ENCODE measurements around the gene FANCC. TPM values are rescaled to one million over a fixed set of nuclear protein-coding genes. Genes with fewer than 3 reads are reported as not detected.

Gene FANCC
- total RNA-seq, 1 donor from 2014 or later: 22.9 TPM

DNA sequence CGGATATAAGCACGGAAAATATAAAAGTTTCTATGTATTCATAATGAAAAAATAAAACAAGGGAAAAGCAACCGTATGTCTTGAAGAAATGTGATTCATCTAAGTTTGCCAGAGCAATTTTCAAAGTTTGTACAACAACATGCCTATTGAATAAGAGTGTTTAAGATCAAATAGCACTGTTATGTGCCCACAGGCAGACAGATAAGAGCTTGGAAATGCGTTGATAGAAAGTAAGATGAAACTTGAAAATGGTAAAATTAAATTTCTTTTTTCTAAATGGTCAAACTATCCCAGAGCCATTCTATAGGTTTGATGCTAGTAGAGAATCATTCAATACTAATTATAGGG lies 189.4 kb downstream of the FANCC start:
- TF ChIP-seq, protein P1, sequence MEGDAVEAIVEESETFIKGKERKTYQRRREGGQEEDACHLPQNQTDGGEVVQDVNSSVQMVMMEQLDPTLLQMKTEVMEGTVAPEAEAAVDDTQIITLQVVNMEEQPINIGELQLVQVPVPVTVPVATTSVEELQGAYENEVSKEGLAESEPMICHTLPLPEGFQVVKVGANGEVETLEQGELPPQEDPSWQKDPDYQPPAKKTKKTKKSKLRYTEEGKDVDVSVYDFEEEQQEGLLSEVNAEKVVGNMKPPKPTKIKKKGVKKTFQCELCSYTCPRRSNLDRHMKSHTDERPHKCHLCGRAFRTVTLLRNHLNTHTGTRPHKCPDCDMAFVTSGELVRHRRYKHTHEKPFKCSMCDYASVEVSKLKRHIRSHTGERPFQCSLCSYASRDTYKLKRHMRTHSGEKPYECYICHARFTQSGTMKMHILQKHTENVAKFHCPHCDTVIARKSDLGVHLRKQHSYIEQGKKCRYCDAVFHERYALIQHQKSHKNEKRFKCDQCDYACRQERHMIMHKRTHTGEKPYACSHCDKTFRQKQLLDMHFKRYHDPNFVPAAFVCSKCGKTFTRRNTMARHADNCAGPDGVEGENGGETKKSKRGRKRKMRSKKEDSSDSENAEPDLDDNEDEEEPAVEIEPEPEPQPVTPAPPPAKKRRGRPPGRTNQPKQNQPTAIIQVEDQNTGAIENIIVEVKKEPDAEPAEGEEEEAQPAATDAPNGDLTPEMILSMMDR (IDR thresholded peaks at IDR 0.05; ENCODE audit: partially characterized antibody, unreplicated experiment): no peak
- H3K27ac Mint-ChIP-seq (ENCODE audit: unreplicated experiment): no peak overlapping the region
- no peak for DNase-seq
- H3K9me3 Mint-ChIP-seq (ENCODE audit: unreplicated experiment): peaks cover 3% of the 10 kb centered on the region
- no peak overlapping the region for H3K4me3 Mint-ChIP-seq (ENCODE audit: unreplicated experiment)
- no peaks in the 10 kb centered on the region for H3K36me3 Mint-ChIP-seq (ENCODE audit: unreplicated experiment)
- H3K4me1 Mint-ChIP-seq (ENCODE audit: low read depth, unreplicated experiment): peaks cover 26% of the 10 kb centered on the region
- peaks cover 4% of the 10 kb centered on the region for H3K27me3 Mint-ChIP-seq (ENCODE audit: unreplicated experiment)

- H3K9me3 Mint-ChIP-seq (ENCODE audit: unreplicated experiment): peaks cover 3% of the 10 kb centered on the region
- H3K27me3 Mint-ChIP-seq (ENCODE audit: unreplicated experiment): peaks cover 4% of the 10 kb centered on the region
- H3K27ac Mint-ChIP-seq (ENCODE audit: unreplicated experiment): no peak overlapping the region
- H3K36me3 Mint-ChIP-seq (ENCODE audit: unreplicated experiment): no peaks in the 10 kb centered on the region
- peaks cover 23% of the 10 kb centered on the region for H3K4me1 Mint-ChIP-seq (ENCODE audit: low read depth, unreplicated experiment)
- DNase-seq: peak; percentile 92
- H3K4me3 Mint-ChIP-seq (ENCODE audit: unreplicated experiment): peak overlapping the region; percentile 77
- TF ChIP-seq, protein P1 (IDR thresholded peaks at IDR 0.05; ENCODE audit: partially characterized antibody, unreplicated experiment): peak; percentile 89
These were observed 190.0 kb downstream of the FANCC start for GRCh38 chr9:95127249-95128176.

DNA sequence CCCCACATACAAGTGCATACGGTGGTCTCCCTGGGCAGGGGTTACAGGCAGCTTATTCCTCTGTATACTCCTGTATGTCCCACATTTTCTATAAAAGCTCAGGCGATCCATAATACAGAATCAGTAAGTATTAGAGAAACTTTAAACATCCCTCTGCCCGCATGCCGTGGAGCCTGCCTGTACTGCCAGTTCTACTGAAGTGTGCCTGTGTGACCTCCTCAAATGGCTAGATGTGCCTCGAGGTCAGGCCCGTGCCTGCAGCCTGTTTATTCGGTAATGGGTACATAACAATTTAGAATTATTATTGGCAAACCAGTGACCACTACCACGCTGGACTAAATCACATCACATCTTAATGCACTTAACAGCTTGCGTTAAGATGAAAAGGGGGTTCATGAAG lies 190.8 kb downstream of the FANCC start:
- Mint-ChIP-seq H3K4me1 (ENCODE audit: low read depth, unreplicated experiment) (peaks cover 23% of the 10 kb centered on the region), H3K4me3 (ENCODE audit: unreplicated experiment) (peak overlapping the region; percentile 77), H3K36me3 (ENCODE audit: unreplicated experiment) (no peaks in the 10 kb centered on the region), H3K9me3 (ENCODE audit: unreplicated experiment) (peaks cover 3% of the 10 kb centered on the region), H3K27ac (ENCODE audit: unreplicated experiment) (no peak overlapping the region), H3K27me3 (ENCODE audit: unreplicated experiment) (peaks cover 4% of the 10 kb centered on the region)
- DNase-seq: no peak
- TF ChIP-seq, protein P1 (IDR thresholded peaks at IDR 0.05; ENCODE audit: partially characterized antibody, unreplicated experiment): no peak

DNA sequence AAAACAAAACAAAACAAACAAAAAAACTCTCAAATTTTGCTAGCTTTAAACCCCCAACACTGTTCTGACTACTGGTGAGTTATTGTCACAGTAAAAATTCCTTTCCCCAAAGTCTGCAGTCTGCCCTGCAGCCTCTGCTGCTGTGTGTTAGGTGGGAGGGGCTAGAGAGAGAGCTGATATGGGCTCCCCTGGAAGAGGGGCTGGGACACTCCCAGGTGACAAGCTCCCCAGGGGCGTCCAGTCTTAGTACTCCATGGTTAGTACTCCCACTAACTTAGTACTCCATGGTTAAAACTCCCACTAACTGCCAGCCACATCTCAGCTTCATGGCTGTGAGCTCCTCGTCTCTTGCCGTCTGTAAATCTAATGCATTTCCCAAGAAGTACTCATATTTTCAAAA lies 191.9 kb downstream of the FANCC start:
- H3K9me3 Mint-ChIP-seq (ENCODE audit: unreplicated experiment): no peaks in the 10 kb centered on the region
- no peaks in the 10 kb centered on the region for H3K27me3 Mint-ChIP-seq (ENCODE audit: unreplicated experiment)
- H3K4me1 Mint-ChIP-seq (ENCODE audit: low read depth, unreplicated experiment): peaks cover 17% of the 10 kb centered on the region
- H3K27ac Mint-ChIP-seq (ENCODE audit: unreplicated experiment): no peak overlapping the region
- H3K4me3 Mint-ChIP-seq (ENCODE audit: unreplicated experiment): no peak overlapping the region
- H3K36me3 Mint-ChIP-seq (ENCODE audit: unreplicated experiment): no peaks in the 10 kb centered on the region
- no peak for DNase-seq
- TF ChIP-seq, protein P1 (IDR thresholded peaks at IDR 0.05; ENCODE audit: partially characterized antibody, unreplicated experiment): no peak
